Liver (tissue), 3 donors: ENCODE results near the gene NT5DC1.

Experiments used
- HNF4G ChIP-seq: IDR thresholded peaks from 2 replicates; pipeline ENCODE4 v1.6.1; 2016; ENCODE audit warnings: antibody characterized with exemption
- RAD21 ChIP-seq, 2 donors: IDR thresholded peaks; 2 replicates each; pipeline ENCODE4 v1.6.1; 2016; ENCODE audit warnings: antibody characterized with exemption in 2 of 2, mild to moderate bottlenecking in 2 of 2
- RXRA ChIP-seq, 2 donors: IDR thresholded peaks; 2 replicates each; pipeline ENCODE4 v1.6.1; 2017 to 2018; ENCODE audit warnings: antibody characterized with exemption in 2 of 2, mild to moderate bottlenecking in 1 of 2
- SP1 ChIP-seq: IDR thresholded peaks from 2 replicates; pipeline ENCODE4 v1.6.1; 2018; ENCODE audit warnings: antibody characterized with exemption, mild to moderate bottlenecking
- TAF1 ChIP-seq: conservative IDR thresholded peaks from 2 replicates; pipeline ENCODE4 v1.6.1; 2016; ENCODE audit warnings: antibody characterized with exemption, mild to moderate bottlenecking
- TF ChIP-seq, protein P1 (sequence below): fragments of 150-350 bp; IDR thresholded peaks from 2 replicates; pipeline ENCODE4 v1.5.1; 2017; ENCODE audit warnings: improper control_type of control experiment, low read depth, low read length; ENCODE audit not compliant: missing input control
- TF ChIP-seq, protein P2 (sequence below): IDR thresholded peaks from 2 replicates; pipeline ENCODE4 v1.6.1; 2016; ENCODE audit warnings: antibody characterized with exemption, mild to moderate bottlenecking
- TF ChIP-seq, protein P3 (sequence below): IDR thresholded peaks from 2 replicates; pipeline ENCODE4 v1.6.1; 2016; ENCODE audit warnings: antibody characterized with exemption
- donor health status: healthy.
- donor health status: healthy.

DNA sequence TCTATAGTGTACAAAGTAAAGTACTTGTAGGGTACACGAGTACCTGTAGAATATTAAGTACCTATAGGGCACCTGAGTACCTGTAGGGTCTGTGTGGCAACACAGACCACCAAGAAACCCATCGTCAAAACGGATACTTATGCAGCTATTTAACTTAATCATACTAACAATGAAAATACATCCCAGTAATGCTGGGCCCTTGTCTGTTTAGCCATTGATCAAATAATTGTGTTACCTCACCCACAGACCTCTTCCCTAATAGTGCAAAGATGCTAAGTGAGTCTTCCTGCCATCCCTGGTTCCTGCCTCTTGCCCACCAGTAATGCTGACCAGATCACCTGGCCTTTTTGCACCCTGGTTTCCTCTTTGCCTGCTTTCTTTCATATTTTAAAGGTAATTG, 32.8 kb downstream of the NT5DC1 start:
- no peak for TF ChIP-seq SP1
- TF ChIP-seq HNF4G: no peak
- TF ChIP-seq TAF1: no peak
- TF ChIP-seq, protein P1, sequence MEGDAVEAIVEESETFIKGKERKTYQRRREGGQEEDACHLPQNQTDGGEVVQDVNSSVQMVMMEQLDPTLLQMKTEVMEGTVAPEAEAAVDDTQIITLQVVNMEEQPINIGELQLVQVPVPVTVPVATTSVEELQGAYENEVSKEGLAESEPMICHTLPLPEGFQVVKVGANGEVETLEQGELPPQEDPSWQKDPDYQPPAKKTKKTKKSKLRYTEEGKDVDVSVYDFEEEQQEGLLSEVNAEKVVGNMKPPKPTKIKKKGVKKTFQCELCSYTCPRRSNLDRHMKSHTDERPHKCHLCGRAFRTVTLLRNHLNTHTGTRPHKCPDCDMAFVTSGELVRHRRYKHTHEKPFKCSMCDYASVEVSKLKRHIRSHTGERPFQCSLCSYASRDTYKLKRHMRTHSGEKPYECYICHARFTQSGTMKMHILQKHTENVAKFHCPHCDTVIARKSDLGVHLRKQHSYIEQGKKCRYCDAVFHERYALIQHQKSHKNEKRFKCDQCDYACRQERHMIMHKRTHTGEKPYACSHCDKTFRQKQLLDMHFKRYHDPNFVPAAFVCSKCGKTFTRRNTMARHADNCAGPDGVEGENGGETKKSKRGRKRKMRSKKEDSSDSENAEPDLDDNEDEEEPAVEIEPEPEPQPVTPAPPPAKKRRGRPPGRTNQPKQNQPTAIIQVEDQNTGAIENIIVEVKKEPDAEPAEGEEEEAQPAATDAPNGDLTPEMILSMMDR: no peak
- TF ChIP-seq RXRA (IDR thresholded peaks at IDR 0.05): no peak
- TF ChIP-seq, protein P2, sequence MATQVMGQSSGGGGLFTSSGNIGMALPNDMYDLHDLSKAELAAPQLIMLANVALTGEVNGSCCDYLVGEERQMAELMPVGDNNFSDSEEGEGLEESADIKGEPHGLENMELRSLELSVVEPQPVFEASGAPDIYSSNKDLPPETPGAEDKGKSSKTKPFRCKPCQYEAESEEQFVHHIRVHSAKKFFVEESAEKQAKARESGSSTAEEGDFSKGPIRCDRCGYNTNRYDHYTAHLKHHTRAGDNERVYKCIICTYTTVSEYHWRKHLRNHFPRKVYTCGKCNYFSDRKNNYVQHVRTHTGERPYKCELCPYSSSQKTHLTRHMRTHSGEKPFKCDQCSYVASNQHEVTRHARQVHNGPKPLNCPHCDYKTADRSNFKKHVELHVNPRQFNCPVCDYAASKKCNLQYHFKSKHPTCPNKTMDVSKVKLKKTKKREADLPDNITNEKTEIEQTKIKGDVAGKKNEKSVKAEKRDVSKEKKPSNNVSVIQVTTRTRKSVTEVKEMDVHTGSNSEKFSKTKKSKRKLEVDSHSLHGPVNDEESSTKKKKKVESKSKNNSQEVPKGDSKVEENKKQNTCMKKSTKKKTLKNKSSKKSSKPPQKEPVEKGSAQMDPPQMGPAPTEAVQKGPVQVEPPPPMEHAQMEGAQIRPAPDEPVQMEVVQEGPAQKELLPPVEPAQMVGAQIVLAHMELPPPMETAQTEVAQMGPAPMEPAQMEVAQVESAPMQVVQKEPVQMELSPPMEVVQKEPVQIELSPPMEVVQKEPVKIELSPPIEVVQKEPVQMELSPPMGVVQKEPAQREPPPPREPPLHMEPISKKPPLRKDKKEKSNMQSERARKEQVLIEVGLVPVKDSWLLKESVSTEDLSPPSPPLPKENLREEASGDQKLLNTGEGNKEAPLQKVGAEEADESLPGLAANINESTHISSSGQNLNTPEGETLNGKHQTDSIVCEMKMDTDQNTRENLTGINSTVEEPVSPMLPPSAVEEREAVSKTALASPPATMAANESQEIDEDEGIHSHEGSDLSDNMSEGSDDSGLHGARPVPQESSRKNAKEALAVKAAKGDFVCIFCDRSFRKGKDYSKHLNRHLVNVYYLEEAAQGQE: no peak
- no peak for TF ChIP-seq RAD21 (IDR thresholded peaks at IDR 0.05)
- TF ChIP-seq, protein P3, sequence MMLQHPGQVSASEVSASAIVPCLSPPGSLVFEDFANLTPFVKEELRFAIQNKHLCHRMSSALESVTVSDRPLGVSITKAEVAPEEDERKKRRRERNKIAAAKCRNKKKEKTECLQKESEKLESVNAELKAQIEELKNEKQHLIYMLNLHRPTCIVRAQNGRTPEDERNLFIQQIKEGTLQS: no peak
